Measurements from ENCODE around the gene CRY1. TPM values are rescaled to one million over a fixed set of nuclear protein-coding genes. Genes with fewer than 3 reads are reported as not detected.
"Not testable (repeated sequence)": the region's sequence is repeated elsewhere in the genome, so short reads cannot be mapped to it uniquely, and the experiment has no call there.

CRY1 gene
- total RNA-seq, 3 donors from 2014 or later (not counting 1 experiment from before 2014, with no cell fraction given), result 71.1 to 124 (median 115) TPM

DNA sequence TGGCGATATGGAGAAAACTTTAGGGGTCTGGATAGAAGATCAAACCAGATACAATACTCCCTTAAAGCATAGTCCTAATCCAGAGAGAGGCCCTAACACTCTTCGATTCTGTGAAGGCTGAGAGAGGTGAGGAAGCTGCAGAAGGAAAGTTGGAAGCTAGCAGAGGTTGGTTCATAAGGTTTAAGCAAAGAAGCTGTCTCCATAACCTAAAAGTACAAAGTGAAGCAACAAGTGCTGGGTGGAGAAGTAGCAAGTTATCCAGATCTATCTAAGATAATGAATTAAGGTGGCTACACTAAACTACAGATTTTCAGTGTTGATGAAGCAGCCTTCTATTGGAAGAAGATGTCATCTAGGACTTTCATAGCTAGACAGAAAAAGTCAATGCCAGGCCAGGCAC lies 81.8 kb downstream of the CRY1 start:
- no peaks in the 10 kb centered on the region for H3K36me3 ChIP-seq (ENCODE audit: control insufficient read depth, insufficient read depth, low read length)
- H3K9me3 Mint-ChIP-seq, result no peaks in the 10 kb centered on the region
- no peak for DNase-seq
- no peak for TF ChIP-seq CTCF (IDR thresholded peaks at IDR 0.05)
- no peak overlapping the region for H3K4me3 ChIP-seq (ENCODE audit: low read length)
- 89% methylated on average over 1 of the region's 2 CpGs for WGBS (ENCODE audit: insufficient coverage)
- intact Hi-C loops (cut with micrococcal nuclease), result loop anchor here (5.0 kb wide), 1 partner anchor 81 kb away; the partner anchor contains the start of gene CRY1
- no peaks in the 10 kb centered on the region for H3K4me1 ChIP-seq (ENCODE audit: control insufficient read depth, insufficient read depth, low read length)
- H3K9me3 ChIP-seq (ENCODE audit: control insufficient read depth, insufficient read depth, low read length), result no peaks in the 10 kb centered on the region
- H3K4me1 Mint-ChIP-seq, result no peaks in the 10 kb centered on the region
- no peak overlapping the region for H3K4me3 Mint-ChIP-seq
- H3K27me3 Mint-ChIP-seq (ENCODE audit: low read depth in 2 of 2), result no peaks in the 10 kb centered on the region
- no peak overlapping the region for H3K27ac ChIP-seq (ENCODE audit: low read length)
- H3K27ac Mint-ChIP-seq, result peak overlapping the region in 1 of 2 donors; percentile 12
- H3K36me3 Mint-ChIP-seq, result no peaks in the 10 kb centered on the region
- no peaks in the 10 kb centered on the region for H3K27me3 ChIP-seq (ENCODE audit: control insufficient read depth, insufficient read depth, low read length)
- no peak for ATAC-seq

GRCh38 chr12:107007411-107007810 lies 85.9 kb downstream of the CRY1 start:
- Mint-ChIP-seq H3K27me3 (ENCODE audit: low read depth in 2 of 2) (no peaks in the 10 kb centered on the region), H3K36me3 (no peaks in the 10 kb centered on the region), H3K4me3 (no peak overlapping the region), H3K4me1 (no peaks in the 10 kb centered on the region), H3K9me3 (no peaks in the 10 kb centered on the region), H3K27ac (no peak overlapping the region)
- Histone ChIP-seq H3K36me3 (ENCODE audit: control insufficient read depth, insufficient read depth, low read length) (no peaks in the 10 kb centered on the region), H3K4me1 (ENCODE audit: control insufficient read depth, insufficient read depth, low read length) (no peaks in the 10 kb centered on the region), H3K27ac (ENCODE audit: low read length) (no peak overlapping the region), H3K9me3 (ENCODE audit: control insufficient read depth, insufficient read depth, low read length) (no peaks in the 10 kb centered on the region), H3K27me3 (ENCODE audit: control insufficient read depth, insufficient read depth, low read length) (no peaks in the 10 kb centered on the region), H3K4me3 (ENCODE audit: low read length) (no peak overlapping the region)
- ATAC-seq, result no peak
- TF ChIP-seq CTCF (IDR thresholded peaks at IDR 0.05), result no peak
- intact Hi-C loops (cut with micrococcal nuclease), result no loop called here
- 90% methylated on average over 3 of the region's 4 CpGs for WGBS (ENCODE audit: insufficient coverage)
- no peak for DNase-seq

GRCh38 chr12:107002665-107003064 lies 90.7 kb downstream of the CRY1 start:
- ATAC-seq; H3K4me1 ChIP-seq (ENCODE audit: control insufficient read depth, insufficient read depth, low read length); H3K9me3 ChIP-seq (ENCODE audit: control insufficient read depth, insufficient read depth, low read length); H3K27ac Mint-ChIP-seq; intact Hi-C loops (cut with micrococcal nuclease); H3K9me3 Mint-ChIP-seq; H3K27me3 ChIP-seq (ENCODE audit: control insufficient read depth, insufficient read depth, low read length); H3K4me1 Mint-ChIP-seq; H3K36me3 Mint-ChIP-seq; DNase-seq; H3K4me3 Mint-ChIP-seq; H3K27ac ChIP-seq (ENCODE audit: low read length); H3K27me3 Mint-ChIP-seq (ENCODE audit: low read depth in 2 of 2); H3K4me3 ChIP-seq (ENCODE audit: low read length): not testable (repeated sequence)
- WGBS (ENCODE audit: insufficient coverage), result 96% methylated on average over 3 of the region's 4 CpGs
- peaks cover 15% of the 10 kb centered on the region for H3K36me3 ChIP-seq (ENCODE audit: control insufficient read depth, insufficient read depth, low read length)

DNA sequence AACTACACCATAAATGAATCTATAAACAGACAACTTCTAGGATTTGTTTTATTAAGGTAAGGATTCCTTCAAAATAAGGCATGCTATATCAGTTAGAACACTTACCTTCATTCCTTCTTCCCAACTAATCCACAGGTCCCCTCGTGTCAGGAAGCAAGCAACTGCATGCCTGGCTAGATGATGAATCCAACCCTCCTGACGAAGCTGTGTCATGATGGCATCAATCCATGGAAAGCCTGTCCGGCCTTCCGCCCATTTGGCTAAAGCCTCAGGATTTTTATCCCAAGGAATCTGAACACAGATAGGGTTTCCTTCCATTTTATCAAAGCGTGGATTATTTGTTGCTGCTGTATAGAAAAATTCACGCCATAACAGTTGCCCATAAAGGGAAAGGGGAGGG lies 93.9 kb downstream of the CRY1 start:
- peaks cover 24% of the 10 kb centered on the region for H3K36me3 ChIP-seq (ENCODE audit: control insufficient read depth, insufficient read depth, low read length)
- ATAC-seq (no peak), DNase-seq (no peak)
- H3K36me3 Mint-ChIP-seq, result peaks cover 17% of the 10 kb centered on the region
- H3K27me3 ChIP-seq (ENCODE audit: control insufficient read depth, insufficient read depth, low read length), result no peaks in the 10 kb centered on the region
- H3K4me3 Mint-ChIP-seq, result no peak overlapping the region
- no peaks in the 10 kb centered on the region for H3K4me1 Mint-ChIP-seq
- H3K9me3 Mint-ChIP-seq, result no peaks in the 10 kb centered on the region
- H3K4me1 ChIP-seq (ENCODE audit: control insufficient read depth, insufficient read depth, low read length), result no peaks in the 10 kb centered on the region
- H3K27ac ChIP-seq (ENCODE audit: low read length), result no peak overlapping the region
- no peaks in the 10 kb centered on the region for H3K9me3 ChIP-seq (ENCODE audit: control insufficient read depth, insufficient read depth, low read length)
- 95% methylated on average over 6 of the region's 6 CpGs for WGBS (ENCODE audit: insufficient coverage)
- intact Hi-C loops (cut with micrococcal nuclease), result no loop called here
- no peak overlapping the region for H3K4me3 ChIP-seq (ENCODE audit: low read length)
- no peak overlapping the region for H3K27ac Mint-ChIP-seq
- no peaks in the 10 kb centered on the region for H3K27me3 Mint-ChIP-seq (ENCODE audit: low read depth in 2 of 2)
- TF ChIP-seq CTCF (IDR thresholded peaks at IDR 0.05), result no peak
